ENCODE results near the gene ADARB2.

- TF ChIP-seq ATF7 (IDR thresholded peaks at IDR 0.05; ENCODE audit: low read depth) (no peak), YY1 (IDR thresholded peaks at IDR 0.05; ENCODE audit: low read depth, low read length) (no peak), POLR2AphosphoS5 (IDR thresholded peaks at IDR 0.05; ENCODE audit: low read length) (no peak)
These were observed 310.5 kb downstream of the ADARB2 start for GRCh38 chr10:1426786-1427185.

Measured in GM12878 (cell line).